Measurements from ENCODE around the gene LYZL1. TPM values are rescaled to one million over a fixed set of nuclear protein-coding genes. Genes with fewer than 3 reads are reported as not detected.

The LYZL1 gene
- total RNA-seq, 1 donor = not detected

- H3K4me2 ChIP-seq (ENCODE audit: insufficient read depth, low read length) = no peak overlapping the region
- H3K27ac ChIP-seq (ENCODE audit: low read depth, low read length) = no peak overlapping the region
- no peak for DNase-seq (ENCODE audit: insufficient read length, low spot score, missing footprints)
- no peak overlapping the region for H3K4me3 ChIP-seq (ENCODE audit: insufficient read depth, low read length)
- no peak for TF ChIP-seq CTCF (IDR thresholded peaks at IDR 0.05; ENCODE audit: extremely low read depth, low read depth, low read length)
- H3K79me2 ChIP-seq (ENCODE audit: insufficient read depth, low read length) = no peaks in the 10 kb centered on the region
- H4K20me1 ChIP-seq (ENCODE audit: insufficient read depth, low read length) = no peaks in the 10 kb centered on the region
- H2AFZ ChIP-seq (ENCODE audit: low read length) = no peak overlapping the region
- H3K36me3 ChIP-seq (ENCODE audit: insufficient read depth, low read length) = no peaks in the 10 kb centered on the region
- no peaks in the 10 kb centered on the region for H3K9me3 ChIP-seq (ENCODE audit: low read depth, low read length)
- H3K27me3 ChIP-seq (ENCODE audit: insufficient read depth, low read length) = no peaks in the 10 kb centered on the region
- peaks cover 32% of the 10 kb centered on the region for H3K4me1 ChIP-seq (ENCODE audit: insufficient read depth, low read length)
These were observed 64.4 kb downstream of the LYZL1 start for GRCh38 chr10:29353305-29353704.

GRCh38 chr10:29353887-29354561, 65.2 kb downstream of the LYZL1 start:
- H3K4me2 ChIP-seq (ENCODE audit: insufficient read depth, low read length) = no peak overlapping the region
- no peak for DNase-seq (ENCODE audit: insufficient read length, low spot score, missing footprints)
- no peak for TF ChIP-seq CTCF (IDR thresholded peaks at IDR 0.05; ENCODE audit: extremely low read depth, low read depth, low read length)
- H3K36me3 ChIP-seq (ENCODE audit: insufficient read depth, low read length) = no peaks in the 10 kb centered on the region
- peak overlapping the region; percentile 18 for H2AFZ ChIP-seq (ENCODE audit: low read length)
- no peak overlapping the region for H3K27ac ChIP-seq (ENCODE audit: low read depth, low read length)
- no peaks in the 10 kb centered on the region for H3K27me3 ChIP-seq (ENCODE audit: insufficient read depth, low read length)
- peaks cover 32% of the 10 kb centered on the region for H3K4me1 ChIP-seq (ENCODE audit: insufficient read depth, low read length)
- no peaks in the 10 kb centered on the region for H3K9me3 ChIP-seq (ENCODE audit: low read depth, low read length)
- no peaks in the 10 kb centered on the region for H4K20me1 ChIP-seq (ENCODE audit: insufficient read depth, low read length)
- H3K4me3 ChIP-seq (ENCODE audit: insufficient read depth, low read length) = no peak overlapping the region
- no peaks in the 10 kb centered on the region for H3K79me2 ChIP-seq (ENCODE audit: insufficient read depth, low read length)

GRCh38 chr10:29355411-29355991, 66.6 kb downstream of the LYZL1 start:
- Histone ChIP-seq H3K4me2 (ENCODE audit: insufficient read depth, low read length) (no peak overlapping the region), H3K27ac (ENCODE audit: low read depth, low read length) (no peak overlapping the region)

More at GRCh38 chr10:29355411-29355991, 66.6 kb downstream of the LYZL1 start:
- DNase-seq (ENCODE audit: insufficient read length, low spot score, missing footprints) = no peak
- no peak for TF ChIP-seq CTCF (IDR thresholded peaks at IDR 0.05; ENCODE audit: extremely low read depth, low read depth, low read length)
- no peak overlapping the region for H2AFZ ChIP-seq (ENCODE audit: low read length)
- no peaks in the 10 kb centered on the region for H4K20me1 ChIP-seq (ENCODE audit: insufficient read depth, low read length)
- no peaks in the 10 kb centered on the region for H3K9me3 ChIP-seq (ENCODE audit: low read depth, low read length)
- H3K36me3 ChIP-seq (ENCODE audit: insufficient read depth, low read length) = no peaks in the 10 kb centered on the region
- peaks cover 32% of the 10 kb centered on the region for H3K4me1 ChIP-seq (ENCODE audit: insufficient read depth, low read length)
- H3K79me2 ChIP-seq (ENCODE audit: insufficient read depth, low read length) = no peaks in the 10 kb centered on the region
- H3K27me3 ChIP-seq (ENCODE audit: insufficient read depth, low read length) = no peaks in the 10 kb centered on the region
- no peak overlapping the region for H3K4me3 ChIP-seq (ENCODE audit: insufficient read depth, low read length)

Data from osteoblast (primary cell).